Breast epithelium (tissue), 4 donors: ENCODE measurements around the gene GNB1L. TPM values are rescaled to one million over a fixed set of nuclear protein-coding genes. Genes with fewer than 3 reads are reported as not detected.

Experiments
- DNase-seq, 2 donors: peaks; one replicate each; pipeline ENCODE4 v3.0.0-alpha.2; 2019; ENCODE audit warnings: low spot score in 2 of 2
- H3K27ac ChIP-seq, 2 donors: fragments of 200-600 bp; sonication (generic) in 1 of 2; one replicate each; pipeline ENCODE4 v1.5.1; 2016 to 2019; ENCODE audit warnings: mild to moderate bottlenecking in 1 of 2
- H3K27me3 ChIP-seq, 2 donors: fragments of 200-600 bp; sonication (generic) in 1 of 2; one replicate each; pipeline versions ENCODE4 v1.5.1 to v1.6.0; 2017 to 2019; ENCODE audit warnings: control low read depth in 1 of 2, mild to moderate bottlenecking in 1 of 2
- H3K36me3 ChIP-seq: fragments of 200-600 bp; one replicate; pipeline ENCODE4 v1.5.1; 2019
- H3K4me1 ChIP-seq, 2 donors: fragments of 200-600 bp; sonication (generic); one replicate each; pipeline ENCODE4 v1.5.1; 2016 to 2019; ENCODE audit warnings: control low read depth in 1 of 2
- H3K4me3 ChIP-seq, 3 donors: fragments of 200-600 bp; sonication (generic); 1 replicate in 2 of 3; 2 replicates in 1 of 3; pipeline ENCODE4 v1.5.1; 2016 to 2019; ENCODE audit warnings: mild to moderate bottlenecking in 3 of 3, moderate library complexity in 2 of 3
- H3K9me3 ChIP-seq, 2 donors: fragments of 200-600 bp; sonication (generic) in 1 of 2; one replicate each; pipeline ENCODE4 v1.5.1; 2016 to 2019; ENCODE audit warnings: control low read depth in 1 of 2
- CTCF ChIP-seq, 3 donors: fragments of 450-650 bp; IDR thresholded peaks; one replicate each; pipeline ENCODE4 v1.5.1; 2016 to 2017; ENCODE audit warnings: antibody characterized with exemption in 3 of 3, mild to moderate bottlenecking in 3 of 3, moderate library complexity in 3 of 3
- POLR2A ChIP-seq: fragments of 450-650 bp; IDR thresholded peaks from one replicate; pipeline ENCODE4 v1.6.1; 2016; ENCODE audit warnings: antibody characterized with exemption, mild to moderate bottlenecking, moderate library complexity
- POLR2AphosphoS5 ChIP-seq, 3 donors: sonication (generic); formaldehyde crosslinking; IDR thresholded peaks; one replicate each; pipeline ENCODE4 v1.6.1; 2017; ENCODE audit warnings: antibody characterized with exemption in 3 of 3
- intact Hi-C: fragments of 100-400 bp; cut with DNase I; formaldehyde crosslinking; loops from one replicate; pipeline ENCODE4 v1.15.1; 2023; ENCODE audit warnings: low total_unique reads
- total RNA-seq, 3 donors: library from RNA; depleted of rRNA; stranded (reverse); fragments of >200 nt; gene quantifications; one replicate each; pipeline ENCODE4 v1.1.0, GENCODE V29; 2016

Gene GNB1L
- total RNA-seq, 3 donors from 2014 or later, result 5.6 to 8.2 (median 6.3) TPM

DNA sequence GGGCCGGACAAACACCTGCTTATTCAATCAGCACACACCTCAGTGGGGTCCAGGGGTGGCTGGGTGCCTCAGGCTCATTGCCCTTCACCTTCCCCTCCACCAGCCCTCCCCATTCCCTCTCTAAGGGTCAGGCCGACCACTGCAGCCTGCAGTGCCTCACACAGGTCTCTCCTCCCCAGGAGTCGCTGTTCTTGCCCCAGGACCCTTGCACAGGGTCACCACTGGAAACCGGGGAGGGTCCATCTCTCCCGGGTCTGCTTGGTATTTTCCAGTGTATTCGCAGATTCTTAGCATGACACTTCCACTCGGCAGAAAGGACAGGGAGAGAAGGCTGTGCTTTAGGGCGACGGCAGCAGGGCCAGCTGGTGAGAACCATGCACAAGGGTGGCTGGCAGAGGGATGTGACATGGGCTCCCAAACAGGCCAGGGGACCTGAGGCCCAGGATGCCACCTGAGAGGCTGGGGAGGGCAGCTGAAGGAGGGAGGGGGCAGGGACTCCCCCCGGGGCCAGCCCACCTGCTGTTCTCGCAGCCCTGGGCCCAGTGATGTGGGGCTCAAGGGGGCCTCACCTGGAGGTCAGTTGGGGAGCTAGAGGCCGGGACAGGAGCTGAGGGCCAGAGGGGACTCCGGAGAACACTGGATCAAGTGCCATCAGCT is 110.2 kb downstream of the GNB1L start:
- TF ChIP-seq CTCF (IDR thresholded peaks at IDR 0.05), result no peak
- no peak for TF ChIP-seq POLR2AphosphoS5 (IDR thresholded peaks at IDR 0.05)
- no peak for DNase-seq
- no peaks in the 10 kb centered on the region for H3K9me3 ChIP-seq
- H3K27ac ChIP-seq, result no peak overlapping the region
- intact Hi-C loops, result no loop called here
- no peaks in the 10 kb centered on the region for H3K4me1 ChIP-seq
- no peaks in the 10 kb centered on the region for H3K36me3 ChIP-seq
- H3K27me3 ChIP-seq, result no peaks in the 10 kb centered on the region
- H3K4me3 ChIP-seq, result no peak overlapping the region

GRCh38 chr22:19743651-19744050 is 111.0 kb downstream of the GNB1L start:
- intact Hi-C loops, result loop anchor here (2.0 kb wide), 1 partner anchor 47 kb away; no protein-coding TSS in a partner anchor
- H3K36me3 ChIP-seq, result no peaks in the 10 kb centered on the region
- TF ChIP-seq POLR2A (no peak), POLR2AphosphoS5 (IDR thresholded peaks at IDR 0.05) (no peak), CTCF (IDR thresholded peaks at IDR 0.05) (no peak)
- no peaks in the 10 kb centered on the region for H3K9me3 ChIP-seq
- H3K4me1 ChIP-seq, result no peaks in the 10 kb centered on the region
- no peak for DNase-seq
- H3K27ac ChIP-seq, result no peak overlapping the region
- H3K4me3 ChIP-seq, result no peak overlapping the region
- no peaks in the 10 kb centered on the region for H3K27me3 ChIP-seq

- no peak for DNase-seq
- Histone ChIP-seq H3K9me3 (no peaks in the 10 kb centered on the region), H3K4me3 (no peak overlapping the region), H3K27me3 (no peaks in the 10 kb centered on the region), H3K27ac (no peak overlapping the region), H3K36me3 (no peaks in the 10 kb centered on the region), H3K4me1 (no peaks in the 10 kb centered on the region)
- TF ChIP-seq POLR2AphosphoS5 (IDR thresholded peaks at IDR 0.05) (no peak), CTCF (IDR thresholded peaks at IDR 0.05) (no peak)
- intact Hi-C loops, result loop anchor here (2.0 kb wide), 1 partner anchor 46 kb away; no protein-coding TSS in a partner anchor
Measured at GRCh38 chr22:19743081-19743480, 111.6 kb downstream of the GNB1L start.

DNA sequence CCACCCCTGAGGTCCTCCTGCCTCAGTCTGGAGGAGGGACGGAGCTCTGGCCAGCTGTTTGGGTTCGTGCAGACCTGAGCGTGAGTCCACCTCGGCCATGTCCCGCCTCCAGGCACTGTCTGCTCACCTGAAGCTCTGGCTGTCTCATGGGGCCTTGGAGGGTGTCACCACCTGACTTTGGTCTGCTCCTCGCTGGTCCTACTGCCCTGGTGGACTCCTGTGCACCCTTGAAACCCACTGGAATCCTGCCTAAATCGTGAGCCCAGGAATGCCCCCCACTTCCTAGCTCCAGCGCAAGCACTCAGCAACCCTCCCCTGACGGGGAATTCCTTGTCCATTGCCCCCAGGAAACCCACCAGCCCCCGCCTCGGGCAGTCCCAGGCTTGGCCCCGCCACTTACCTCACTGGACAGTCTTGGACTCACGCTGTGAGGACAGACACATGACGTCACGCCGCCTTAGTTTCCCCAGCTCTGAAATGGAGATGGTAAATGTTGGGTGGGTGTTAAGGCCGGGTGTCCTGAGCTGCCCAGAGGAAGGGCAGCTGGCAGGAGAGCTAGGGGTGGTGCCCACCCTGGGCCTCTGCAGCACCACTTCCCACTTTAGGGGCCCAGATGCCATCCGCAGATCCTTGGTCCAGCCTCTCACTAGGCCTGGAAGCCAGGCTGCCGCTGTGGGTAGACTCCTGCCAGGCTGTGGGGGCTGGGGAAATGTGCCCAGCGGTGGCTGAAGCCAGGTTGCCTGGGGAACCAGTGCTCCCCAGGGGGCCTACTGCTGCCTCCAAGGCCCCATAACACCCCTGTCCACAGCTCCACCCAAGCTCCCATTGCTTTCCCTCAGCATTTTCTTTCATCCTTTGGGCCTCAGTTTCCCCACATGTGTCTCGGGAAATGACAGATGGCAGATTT is 112.3 kb downstream of the GNB1L start:
- Histone ChIP-seq H3K9me3 (no peaks in the 10 kb centered on the region), H3K27me3 (no peaks in the 10 kb centered on the region), H3K4me1 (no peaks in the 10 kb centered on the region), H3K36me3 (no peaks in the 10 kb centered on the region), H3K4me3 (no peak overlapping the region), H3K27ac (no peak overlapping the region)
- DNase-seq, result no peak
- TF ChIP-seq POLR2AphosphoS5 (IDR thresholded peaks at IDR 0.05), result no peak
- TF ChIP-seq POLR2A, result no peak
- intact Hi-C loops, result loop anchor here (2.0 kb wide), 1 partner anchor 46 kb away; no protein-coding TSS in a partner anchor

DNA sequence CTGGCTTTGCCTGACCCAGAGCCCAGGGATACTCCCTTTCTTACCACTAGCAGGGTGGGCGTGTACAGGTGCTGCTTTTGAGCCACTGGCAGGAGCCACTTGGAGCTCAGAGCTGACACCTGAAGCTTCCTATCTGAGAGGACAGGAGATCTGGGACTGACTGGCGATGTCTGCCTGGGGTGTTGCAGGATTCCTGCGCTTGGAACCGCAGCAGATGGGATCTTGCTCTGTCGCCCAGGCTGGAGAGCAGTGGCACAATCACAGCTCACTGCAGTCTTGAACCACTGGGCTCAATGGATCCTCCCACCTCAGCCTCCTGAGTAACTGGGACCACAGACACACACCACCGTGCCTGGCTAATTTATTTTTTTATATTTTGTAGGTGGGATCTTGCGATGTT is 113.6 kb downstream of the GNB1L start:
- Histone ChIP-seq H3K27me3 (no peaks in the 10 kb centered on the region), H3K27ac (no peak overlapping the region), H3K36me3 (no peaks in the 10 kb centered on the region), H3K9me3 (no peaks in the 10 kb centered on the region), H3K4me1 (no peaks in the 10 kb centered on the region), H3K4me3 (no peak overlapping the region)
- TF ChIP-seq POLR2A, result no peak
- TF ChIP-seq CTCF (IDR thresholded peaks at IDR 0.05), result no peak
- no peak for DNase-seq
- intact Hi-C loops, result no loop called here
